GM18951 (cell line): ENCODE measurements around the gene PAX8.
"Not testable (repeated sequence)": the region's sequence is repeated elsewhere in the genome, so short reads cannot be mapped to it uniquely, and the experiment has no call there.

ENCODE experiments used
- POLR2A ChIP-seq: IDR thresholded peaks from 4 replicates; pipeline ENCODE4 v1.6.1; 2011; ENCODE audit warnings: mild to moderate bottlenecking; ENCODE audit not compliant: insufficient read length, insufficient read depth; ENCODE audit errors: extremely low read depth
- in situ Hi-C: fragments of 300-500 bp; cut with MboI; formaldehyde crosslinking; loops from one replicate; pipeline ENCODE4 v1.12.0; 2022; ENCODE audit warnings: low sequenced_read_pairs, mixed read lengths, inconsistent platforms; ENCODE audit not compliant: unreplicated experiment

PAX8 gene

GRCh38 chr2:113240150-113240914 lies 38.4 kb downstream of the PAX8 start:
- in situ Hi-C loops: no loop called here
- no peak for TF ChIP-seq POLR2A

DNA sequence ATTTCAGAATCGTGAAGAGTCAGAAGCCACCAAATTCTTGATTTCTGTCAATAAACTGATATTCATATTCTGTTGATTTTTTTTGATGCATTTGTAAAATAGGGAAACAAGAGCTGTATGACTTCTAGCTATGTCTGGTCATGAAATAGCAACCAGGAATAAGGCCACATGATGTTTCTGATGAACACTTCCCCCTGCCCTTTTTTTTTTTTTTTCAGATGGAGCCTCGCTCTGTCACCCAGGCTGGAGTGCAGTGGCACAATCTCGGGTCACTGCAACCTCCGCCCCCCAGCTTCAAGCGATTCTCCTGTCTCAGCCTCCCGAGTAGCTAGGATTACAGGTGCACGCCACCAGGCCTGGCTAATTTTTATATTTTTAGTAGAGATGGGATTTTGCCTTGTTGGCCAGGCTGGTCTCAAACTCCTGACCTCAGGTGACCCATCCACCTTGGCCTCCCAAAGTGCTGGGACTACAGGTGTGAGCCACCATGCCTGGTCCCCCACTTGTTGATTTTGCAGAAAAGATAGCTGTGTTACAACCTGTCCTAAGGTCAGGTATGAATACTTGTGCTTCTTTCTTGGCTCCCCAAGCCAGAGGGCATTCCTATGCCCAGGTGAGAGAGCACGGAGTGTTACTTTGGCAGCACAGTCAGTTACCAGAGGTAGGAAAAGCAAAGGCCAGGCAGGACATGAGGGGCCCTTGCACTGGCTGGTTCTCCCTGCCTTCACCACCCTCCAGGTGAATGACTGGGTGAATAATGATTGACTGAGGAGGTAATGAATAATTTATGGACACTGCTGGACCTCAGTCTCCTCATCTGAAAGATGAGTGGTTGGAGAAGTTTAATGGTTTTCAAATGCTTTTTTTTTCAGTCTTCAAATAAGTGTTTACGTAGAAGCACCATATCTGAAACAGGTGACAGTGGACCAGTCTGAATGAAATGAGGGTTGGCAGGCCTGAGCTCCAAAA lies 39.6 kb downstream of the PAX8 start:
- TF ChIP-seq POLR2A: no peak
- in situ Hi-C loops: no loop called here

DNA sequence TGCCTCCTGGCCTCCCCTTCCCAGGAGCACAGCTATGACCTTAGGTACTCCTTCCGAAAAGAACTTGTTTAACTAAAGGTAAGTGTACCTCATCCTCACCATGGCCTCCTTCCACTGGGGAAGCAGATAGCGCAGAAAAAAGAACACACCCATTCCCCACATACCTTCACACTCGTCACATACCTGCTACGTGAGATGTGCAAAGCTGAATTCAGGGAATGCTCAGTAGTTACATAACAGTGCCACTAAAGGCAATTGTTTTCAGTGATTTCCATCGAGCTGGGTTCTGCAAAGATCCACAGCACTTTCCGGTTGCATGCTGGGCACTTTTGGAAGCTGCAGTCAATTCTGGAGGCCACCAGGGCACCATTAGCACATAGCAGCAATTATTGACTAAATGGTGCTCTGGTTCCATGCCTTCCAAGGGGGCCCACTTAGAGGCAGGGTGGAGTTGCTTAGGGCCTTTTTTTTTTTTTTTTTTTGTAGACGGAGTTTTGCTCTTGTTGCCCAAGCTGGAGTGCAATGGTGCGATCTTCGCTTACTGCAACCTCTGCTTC lies 41.0 kb downstream of the PAX8 start:
- TF ChIP-seq POLR2A: no peak
- in situ Hi-C loops: no loop called here

- no peak for TF ChIP-seq POLR2A
- in situ Hi-C loops: no loop called here
These were observed 42.2 kb downstream of the PAX8 start for GRCh38 chr2:113236367-113237159.

GRCh38 chr2:113235347-113236226 lies 43.1 kb downstream of the PAX8 start:
- peak; percentile 34 for TF ChIP-seq POLR2A
- in situ Hi-C loops: not testable (repeated sequence)

- in situ Hi-C loops: no loop called here
- no peak for TF ChIP-seq POLR2A
These were observed 43.9 kb downstream of the PAX8 start for GRCh38 chr2:113234721-113235346.

GRCh38 chr2:113233593-113234550 lies 44.8 kb downstream of the PAX8 start:
- no peak for TF ChIP-seq POLR2A
- in situ Hi-C loops: no loop called here

DNA sequence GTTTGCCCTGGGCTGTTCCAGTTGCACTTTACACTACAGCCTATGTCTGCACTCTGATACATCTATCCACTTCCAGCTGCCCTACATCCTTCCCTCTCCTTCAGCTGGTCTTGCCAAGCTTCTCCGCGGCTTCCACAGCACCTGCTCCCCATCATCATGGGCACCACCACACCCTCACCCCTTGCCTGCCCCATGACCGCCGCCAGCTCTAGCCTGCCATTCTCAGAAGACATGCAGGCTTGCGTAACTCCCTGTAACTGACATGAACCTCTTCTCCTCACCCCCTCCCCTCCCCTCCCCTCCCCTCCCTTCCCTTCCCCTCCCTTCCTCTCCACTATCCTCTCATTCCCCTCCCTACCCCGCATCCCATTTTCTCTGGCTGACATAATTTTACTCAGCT lies 46.0 kb downstream of the PAX8 start:
- in situ Hi-C loops: no loop called here
- TF ChIP-seq POLR2A: no peak

DNA sequence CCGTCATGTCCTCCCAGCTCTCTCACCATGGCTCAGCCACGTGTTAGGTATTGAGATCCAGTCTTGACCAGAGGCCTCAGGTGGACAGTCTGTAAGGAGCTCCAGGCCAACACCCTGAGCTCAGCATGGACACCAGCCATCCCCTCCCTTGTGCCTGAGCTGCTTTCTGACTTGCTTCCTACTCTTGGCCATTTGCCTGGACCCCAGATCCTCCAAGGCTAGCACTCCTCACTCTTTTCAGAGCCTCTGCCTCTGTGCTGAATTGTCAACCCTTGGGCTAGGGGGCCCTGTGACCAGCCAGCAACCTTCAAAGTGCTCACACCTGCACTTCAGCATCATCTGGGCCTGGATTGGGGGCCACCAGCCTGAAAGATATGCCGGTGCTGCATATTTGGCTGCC lies 46.6 kb downstream of the PAX8 start:
- in situ Hi-C loops: no loop called here

DNA sequence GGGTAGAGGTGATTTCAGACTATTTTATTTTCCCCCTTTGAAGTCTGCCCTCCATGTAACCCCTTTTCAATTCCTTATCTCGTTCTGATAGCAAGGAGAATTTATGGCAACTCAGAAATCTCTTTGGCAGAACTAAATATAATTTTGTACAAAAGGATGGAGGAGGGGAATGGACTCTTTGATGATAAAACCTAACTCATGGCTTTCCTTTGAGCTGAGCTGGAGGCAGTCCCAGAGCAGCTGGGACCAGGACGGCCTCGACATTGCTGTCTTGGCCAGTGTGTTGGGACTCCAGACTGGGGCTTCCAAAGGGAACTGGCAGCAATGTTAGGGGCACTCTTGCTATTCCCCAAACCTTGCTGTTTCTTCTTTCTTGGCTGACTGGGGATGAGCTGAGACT lies 47.7 kb downstream of the PAX8 start:
- TF ChIP-seq POLR2A: no peak
- in situ Hi-C loops: no loop called here

More for the DNA sequence above, 46.6 kb downstream of the PAX8 start:
- no peak for TF ChIP-seq POLR2A
